ENCODE results near the gene AMOTL1.

AMOTL1 gene

DNA sequence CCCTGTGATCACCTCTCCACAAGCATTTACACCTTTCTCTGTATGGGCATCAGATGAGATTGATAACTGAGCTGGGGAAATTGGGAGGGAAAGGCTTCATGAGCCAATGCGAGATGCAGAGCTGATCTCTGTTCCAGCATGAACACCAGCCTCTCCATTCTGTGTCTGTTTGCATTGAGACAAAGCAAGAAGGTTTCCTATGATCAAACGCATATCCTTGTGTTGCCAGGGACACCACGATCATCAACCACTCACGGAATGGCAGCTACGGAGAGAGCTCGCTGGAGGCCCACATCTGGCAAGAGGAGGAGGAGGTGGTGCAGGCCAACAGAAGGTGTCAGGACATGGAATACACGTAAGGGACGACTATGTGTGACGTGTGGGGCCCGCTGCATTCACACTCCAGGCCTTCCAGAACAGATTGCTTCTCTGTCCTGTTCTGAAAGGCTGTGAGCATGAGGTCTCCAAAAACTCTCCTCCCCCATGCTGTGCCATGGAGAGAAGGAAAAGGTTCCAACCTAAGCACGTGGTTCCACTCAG is 96.4 kb downstream of the AMOTL1 start:
- no peak overlapping the region for H3K27ac ChIP-seq
- no peak for TF ChIP-seq CTCF (conservative IDR thresholded peaks at IDR 0.05)
- TF ChIP-seq ZFX (IDR thresholded peaks at IDR 0.05) = no peak

DNA sequence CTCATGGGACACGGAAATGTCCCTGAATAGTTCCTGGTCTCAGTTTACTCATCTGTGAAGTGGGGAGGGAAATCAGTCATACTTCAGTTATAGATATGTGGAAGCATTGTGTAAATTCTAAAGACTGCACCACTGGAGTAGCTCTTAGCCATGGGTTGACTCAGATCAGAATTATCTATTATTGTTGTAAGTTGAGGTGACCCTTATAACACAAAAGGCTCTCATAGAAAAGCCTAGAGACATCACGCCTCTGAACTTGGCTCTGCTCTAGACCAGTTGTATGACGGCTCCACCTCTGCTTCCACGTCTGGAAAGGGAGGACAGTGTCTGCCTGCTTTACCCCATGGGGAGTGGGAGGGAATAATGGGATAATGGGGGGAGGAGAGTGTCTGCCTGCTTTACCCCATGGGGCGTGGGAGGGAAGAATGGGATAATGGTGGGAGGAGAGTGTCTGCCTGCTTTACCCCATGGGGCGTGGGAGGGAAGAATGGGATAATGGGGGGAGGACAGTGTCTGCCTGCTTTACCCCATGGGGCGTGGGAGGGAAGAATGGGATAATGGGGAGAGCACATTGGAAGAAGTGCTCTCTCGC is 98.2 kb downstream of the AMOTL1 start:
- TF ChIP-seq CTCF (conservative IDR thresholded peaks at IDR 0.05) (no peak), ZFX (IDR thresholded peaks at IDR 0.05) (no peak)
- H3K27ac ChIP-seq = no peak overlapping the region

DNA sequence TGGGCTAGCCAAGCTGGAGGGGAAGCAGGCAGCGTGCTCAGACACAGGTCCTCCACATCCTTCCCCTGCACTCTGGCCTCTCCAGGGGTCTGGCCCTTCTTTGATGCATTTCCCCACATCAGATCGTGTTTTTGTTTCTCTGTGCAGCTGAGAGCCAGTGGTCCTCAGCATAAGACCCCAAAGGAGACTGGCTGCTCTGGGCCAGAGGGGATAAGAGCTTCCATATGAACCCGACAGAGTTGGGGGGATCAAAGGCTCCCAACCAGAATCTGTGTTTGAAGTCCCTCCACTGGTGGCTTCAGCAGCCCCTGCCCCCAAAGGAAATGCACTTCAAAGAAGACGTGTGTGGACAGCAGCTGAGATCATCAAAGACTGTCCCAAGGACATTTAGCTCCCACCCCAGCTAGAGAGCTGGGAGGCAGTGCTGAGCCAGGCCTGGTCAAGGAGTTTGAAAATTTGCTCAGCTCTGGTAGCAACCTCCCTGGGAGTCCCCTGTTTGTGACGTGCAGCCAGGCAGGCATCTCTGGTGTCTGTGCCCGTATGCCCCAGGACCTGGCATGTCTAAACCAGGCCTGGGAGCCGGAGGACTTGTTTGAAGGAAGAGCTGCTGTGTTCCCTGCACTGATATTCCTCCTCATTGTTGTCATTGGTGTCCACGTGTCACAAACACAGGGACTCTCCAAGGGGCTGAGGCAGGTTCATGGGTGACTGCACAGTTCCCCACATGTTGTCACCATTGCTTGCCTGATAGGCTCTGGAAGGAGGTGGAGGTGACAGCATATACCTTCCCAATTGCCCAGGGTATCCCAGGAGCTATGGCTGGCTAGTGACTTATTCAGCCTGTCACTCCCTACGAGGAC is 99.0 kb downstream of the AMOTL1 start:
- no peak overlapping the region for H3K27ac ChIP-seq
- TF ChIP-seq ZFX (IDR thresholded peaks at IDR 0.05) (no peak), CTCF (conservative IDR thresholded peaks at IDR 0.05) (no peak)

GRCh38 chr11:94868468-94868867 is 100.3 kb downstream of the AMOTL1 start:
- TF ChIP-seq ZFX (IDR thresholded peaks at IDR 0.05) (no peak), CTCF (conservative IDR thresholded peaks at IDR 0.05) (no peak)
- no peak overlapping the region for H3K27ac ChIP-seq

GRCh38 chr11:94869186-94869585 is 101.0 kb downstream of the AMOTL1 start:
- TF ChIP-seq ZFX (IDR thresholded peaks at IDR 0.05) (no peak), CTCF (conservative IDR thresholded peaks at IDR 0.05) (no peak)
- no peak overlapping the region for H3K27ac ChIP-seq

GRCh38 chr11:94870422-94870821 is 102.3 kb downstream of the AMOTL1 start:
- no peak overlapping the region for H3K27ac ChIP-seq
- TF ChIP-seq ZFX (IDR thresholded peaks at IDR 0.05) (no peak), CTCF (conservative IDR thresholded peaks at IDR 0.05) (no peak)
